Activated CD4-positive, alpha-beta T cell treated with anti-CD3 and anti-CD28 coated beads, Interleukin-2, Interleukin-4, amounts not matched to agents 100 ng/mL and 50 ng/mL, durations not matched to agents 16 hours and 8 hours (primary cell): ENCODE data around the gene WFDC5.

Experiments used
- DNase-seq: peaks from one replicate; pipeline ENCODE4 v3.0.0-alpha.2; 2020; ENCODE audit warnings: low spot score

Gene WFDC5

GRCh38 chr20:45115386-45115774 lies 406 bp upstream of the WFDC5 start:
- no peak for DNase-seq

GRCh38 chr20:45113865-45114264 lies 1.1 kb downstream of the WFDC5 start:
- DNase-seq = no peak

GRCh38 chr20:45112754-45113153 lies 2.2 kb downstream of the WFDC5 start:
- DNase-seq = no peak

- DNase-seq = peak; percentile 39
Measured at GRCh38 chr20:45111799-45112471, 3.0 kb downstream of the WFDC5 start.

GRCh38 chr20:45111285-45111684 lies 3.7 kb downstream of the WFDC5 start:
- no peak for DNase-seq

DNA sequence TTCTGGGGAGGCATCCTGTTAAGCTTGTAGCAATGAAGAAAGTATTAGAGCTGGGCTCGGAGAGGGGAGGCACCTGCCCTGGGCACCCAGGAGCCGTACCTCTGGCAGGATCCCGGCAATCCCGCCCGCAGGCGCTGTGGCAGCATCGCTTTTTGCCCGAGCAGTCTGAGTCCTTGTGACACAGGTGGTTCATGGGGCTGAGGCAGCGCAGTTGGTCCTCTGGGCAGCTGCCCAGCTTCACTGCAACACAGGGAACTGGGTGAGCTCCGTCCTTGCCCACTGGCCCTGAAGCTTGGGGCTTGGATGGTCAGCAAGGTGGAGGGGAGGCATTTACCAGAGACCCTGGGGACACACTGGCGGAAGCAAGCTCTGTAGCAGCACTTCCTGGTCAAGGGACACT lies 4.7 kb downstream of the WFDC5 start:
- DNase-seq = no peak

- no peak for DNase-seq
Measured at GRCh38 chr20:45109634-45110033, 5.3 kb downstream of the WFDC5 start.

- DNase-seq = no peak
Measured at GRCh38 chr20:45105317-45105716, 9.7 kb downstream of the WFDC5 start.

GRCh38 chr20:45104786-45105185 lies 10.2 kb downstream of the WFDC5 start:
- no peak for DNase-seq

DNA sequence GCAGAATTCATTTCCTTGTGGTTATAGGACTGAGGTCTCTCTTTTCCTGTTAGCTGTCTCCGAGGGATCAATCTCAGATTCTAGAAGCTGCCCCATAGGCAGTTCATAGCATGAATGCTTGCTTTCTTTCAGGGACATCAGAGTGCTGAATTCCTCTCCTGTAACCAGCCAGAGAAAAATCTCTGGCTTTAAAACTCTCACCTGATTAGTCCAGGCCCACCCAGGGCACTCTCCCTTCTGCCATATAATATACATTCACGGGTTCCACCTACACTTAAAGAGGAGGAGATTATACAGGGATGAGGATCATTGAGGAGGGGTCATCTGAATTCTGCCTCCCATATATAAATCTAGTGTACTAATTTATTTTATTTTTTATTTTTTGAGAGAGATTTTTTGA lies 11.9 kb downstream of the WFDC5 start:
- DNase-seq = no peak

DNA sequence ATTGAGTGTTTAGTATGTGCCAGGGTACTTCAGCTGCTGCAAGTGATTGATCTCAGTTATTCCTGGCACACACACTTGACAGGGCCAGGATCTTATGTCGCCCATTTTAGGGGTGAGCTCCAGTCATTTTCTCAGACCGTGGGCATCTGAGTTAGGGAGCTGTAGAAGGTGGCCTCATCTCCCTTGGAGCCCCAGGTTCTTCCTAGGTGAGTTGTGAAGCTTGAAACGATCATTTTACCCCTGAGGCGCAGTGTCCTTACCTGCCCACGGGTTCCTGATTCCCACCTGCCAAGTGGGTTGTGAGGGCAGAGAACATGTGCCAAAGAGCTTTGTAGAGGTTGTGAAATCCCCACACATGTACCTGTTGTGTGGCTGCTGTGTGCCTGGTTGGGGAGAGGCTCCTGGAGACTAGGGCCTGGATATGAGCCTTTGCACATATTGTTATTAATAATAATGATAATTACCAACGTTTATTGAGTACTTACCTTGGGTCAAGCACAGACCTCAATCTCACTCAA lies 13.6 kb downstream of the WFDC5 start:
- DNase-seq = no peak

DNA sequence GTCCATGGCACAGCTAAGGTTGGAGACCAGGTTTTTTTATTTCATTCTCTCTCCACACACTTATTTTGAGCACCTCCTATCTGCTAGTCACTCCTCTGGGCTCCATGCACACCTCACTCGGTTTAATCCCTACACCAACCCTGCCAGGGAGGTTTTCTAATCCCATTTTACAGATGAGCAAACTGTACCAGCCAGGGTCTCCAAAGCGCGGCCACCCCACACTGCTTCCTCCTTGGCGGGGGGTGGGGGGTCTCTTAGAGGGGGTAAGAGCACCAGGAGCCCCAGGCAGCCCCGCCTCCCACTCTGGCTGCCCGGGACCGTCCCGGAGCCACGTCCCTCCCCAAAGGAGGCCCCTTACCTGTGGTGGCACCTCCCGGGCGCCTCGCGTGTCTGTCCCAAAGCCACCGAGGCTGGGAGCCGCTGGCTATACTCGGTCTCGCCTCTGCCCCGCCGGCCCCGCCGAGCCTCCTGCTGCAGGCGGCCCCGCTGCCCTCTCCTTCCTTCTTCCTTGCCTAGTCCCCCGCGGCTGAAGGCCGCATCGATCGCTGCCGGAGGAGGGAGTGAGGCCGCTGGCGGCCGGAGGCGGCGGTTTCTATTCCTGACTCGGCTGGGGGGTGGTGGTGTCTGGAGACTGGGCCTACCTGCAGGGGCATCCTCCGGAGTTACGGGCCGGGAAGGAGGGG lies 14.3 kb downstream of the WFDC5 start, which contains the start of gene KCNS1:
KCNS1 (minus strand) TSS at position 565 of the 683 bp plus-strand sequence. CDS start 1,891 bp downstream, outside the sequence.
- no peak for DNase-seq

GRCh38 chr20:45098103-45098773 lies 16.7 kb downstream of the WFDC5 start:
- DNase-seq = no peak

DNA sequence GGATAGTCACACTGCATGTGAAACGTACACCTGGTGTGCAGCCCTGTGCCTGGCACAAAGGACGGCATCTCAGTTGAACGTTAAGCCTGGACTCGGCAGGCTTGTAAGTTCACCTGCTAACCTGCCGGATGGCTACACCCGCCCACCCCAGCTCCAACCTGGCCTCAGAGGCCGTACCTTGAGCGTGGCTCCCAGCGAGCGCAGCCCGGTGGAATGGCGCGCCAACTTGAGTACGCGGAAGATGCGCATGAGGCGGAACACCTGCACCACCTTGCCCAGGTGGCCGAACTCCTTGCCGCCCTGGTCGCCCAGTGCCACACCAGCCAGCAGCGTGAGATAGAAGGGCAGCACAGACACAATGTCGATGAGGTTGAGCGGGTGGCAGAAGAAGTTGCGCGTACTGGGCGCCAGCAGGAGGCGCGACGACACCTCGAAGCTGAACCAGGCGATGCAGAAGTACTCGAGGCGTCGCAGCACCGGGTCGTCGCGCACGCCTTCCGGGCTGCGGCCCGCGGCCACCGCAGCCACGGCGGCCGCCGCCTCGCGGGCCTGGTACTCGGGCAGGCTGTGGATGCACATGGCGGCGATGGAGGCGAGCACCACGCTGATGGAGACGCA lies 17.4 kb downstream of the WFDC5 start:
- DNase-seq = peak; percentile 49

DNA sequence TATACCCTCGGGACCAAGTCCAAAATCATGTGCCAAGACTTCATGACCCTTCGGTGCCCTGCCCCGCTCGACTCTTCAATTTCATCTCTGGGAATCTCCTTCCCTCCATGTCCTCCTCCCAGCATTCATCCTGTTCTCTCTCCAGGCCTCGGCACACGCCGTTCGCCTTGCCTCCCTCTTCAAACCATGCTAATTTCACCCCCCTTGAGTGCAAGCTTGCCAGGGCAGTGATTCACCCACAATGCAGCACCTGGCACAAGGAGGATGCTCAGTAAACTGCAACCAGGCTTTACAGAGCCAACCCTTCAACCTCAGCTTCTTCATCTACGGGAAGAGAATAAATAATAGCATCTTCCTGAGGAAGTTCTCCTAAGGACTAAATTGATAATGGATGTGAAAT lies 18.2 kb downstream of the WFDC5 start:
- no peak for DNase-seq

DNA sequence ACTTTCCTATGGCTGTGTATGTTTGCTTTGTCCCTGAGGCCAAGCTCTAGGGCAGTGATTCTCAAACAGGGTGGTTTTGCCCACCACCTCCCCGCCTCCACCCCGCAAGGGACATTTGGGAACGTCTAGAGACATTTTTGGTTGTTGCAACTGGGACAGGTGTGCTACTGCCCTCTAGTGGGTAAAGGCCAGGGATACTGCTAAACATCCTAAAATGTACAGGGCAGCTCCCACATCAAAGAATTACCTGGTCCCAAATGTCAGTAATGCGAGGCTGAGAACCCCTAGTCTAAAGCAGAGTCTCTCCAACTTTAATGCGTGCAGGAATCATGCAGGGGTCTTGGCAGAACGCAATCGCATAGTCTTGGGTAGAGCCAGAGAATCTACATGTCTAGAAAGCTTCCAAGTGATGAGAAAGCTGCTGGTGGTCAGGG lies 19.2 kb downstream of the WFDC5 start:
- peak; percentile 71 for DNase-seq

- no peak for DNase-seq
Measured at GRCh38 chr20:45094864-45095574, 20.0 kb downstream of the WFDC5 start.

DNA sequence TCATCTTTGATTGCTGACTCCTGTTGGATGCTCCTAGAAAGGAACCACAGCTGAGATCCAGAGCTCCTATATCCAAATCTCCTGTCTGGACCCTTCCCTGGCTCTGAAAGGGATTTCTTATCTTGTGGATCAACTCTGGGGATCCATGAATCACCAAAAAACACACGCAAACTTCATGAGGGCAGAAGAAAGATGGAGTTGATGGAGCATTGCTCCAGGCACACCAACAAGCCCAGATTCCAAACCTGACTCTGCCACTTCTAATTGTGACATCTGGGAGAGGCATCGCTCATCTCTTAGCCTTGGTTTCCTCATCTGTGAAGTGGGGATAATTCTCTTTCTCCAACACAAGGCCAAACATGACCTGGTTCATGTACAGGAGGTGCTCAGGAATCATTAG lies 20.8 kb downstream of the WFDC5 start:
- DNase-seq = no peak

GRCh38 chr20:45092898-45093297 lies 22.1 kb downstream of the WFDC5 start:
- DNase-seq = no peak

DNA sequence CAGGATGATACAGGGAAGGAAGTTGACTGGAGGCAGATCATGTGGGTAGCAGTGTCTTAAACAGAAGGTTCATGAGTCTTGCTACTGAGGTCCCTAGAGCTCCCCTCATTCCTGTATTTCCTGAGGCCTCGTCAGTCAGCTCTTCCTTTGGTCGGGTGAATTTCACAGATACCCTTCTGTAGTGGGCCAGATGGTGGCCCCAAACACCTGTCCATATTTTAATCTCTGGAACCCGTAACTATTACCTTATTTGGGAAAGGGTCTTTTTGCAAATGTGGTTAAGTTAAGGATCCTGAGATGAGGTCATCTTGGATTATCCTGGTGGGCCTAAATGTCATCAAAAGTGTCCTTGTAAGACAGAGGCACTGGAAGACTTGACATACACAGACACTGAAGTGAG lies 23.6 kb downstream of the WFDC5 start:
- no peak for DNase-seq

GRCh38 chr20:45090481-45090880 lies 24.5 kb downstream of the WFDC5 start:
- no peak for DNase-seq

GRCh38 chr20:45088247-45088646 lies 26.7 kb downstream of the WFDC5 start:
- no peak for DNase-seq
